HG03196 (cell line): ENCODE results near the gene USP25.

Experiments
- ATAC-seq: cut with Tn5 transposase; IDR thresholded peaks from one replicate; pipeline ENCODE4 v1.9.1; 2021; ENCODE audit not compliant: unreplicated experiment

USP25 gene

DNA sequence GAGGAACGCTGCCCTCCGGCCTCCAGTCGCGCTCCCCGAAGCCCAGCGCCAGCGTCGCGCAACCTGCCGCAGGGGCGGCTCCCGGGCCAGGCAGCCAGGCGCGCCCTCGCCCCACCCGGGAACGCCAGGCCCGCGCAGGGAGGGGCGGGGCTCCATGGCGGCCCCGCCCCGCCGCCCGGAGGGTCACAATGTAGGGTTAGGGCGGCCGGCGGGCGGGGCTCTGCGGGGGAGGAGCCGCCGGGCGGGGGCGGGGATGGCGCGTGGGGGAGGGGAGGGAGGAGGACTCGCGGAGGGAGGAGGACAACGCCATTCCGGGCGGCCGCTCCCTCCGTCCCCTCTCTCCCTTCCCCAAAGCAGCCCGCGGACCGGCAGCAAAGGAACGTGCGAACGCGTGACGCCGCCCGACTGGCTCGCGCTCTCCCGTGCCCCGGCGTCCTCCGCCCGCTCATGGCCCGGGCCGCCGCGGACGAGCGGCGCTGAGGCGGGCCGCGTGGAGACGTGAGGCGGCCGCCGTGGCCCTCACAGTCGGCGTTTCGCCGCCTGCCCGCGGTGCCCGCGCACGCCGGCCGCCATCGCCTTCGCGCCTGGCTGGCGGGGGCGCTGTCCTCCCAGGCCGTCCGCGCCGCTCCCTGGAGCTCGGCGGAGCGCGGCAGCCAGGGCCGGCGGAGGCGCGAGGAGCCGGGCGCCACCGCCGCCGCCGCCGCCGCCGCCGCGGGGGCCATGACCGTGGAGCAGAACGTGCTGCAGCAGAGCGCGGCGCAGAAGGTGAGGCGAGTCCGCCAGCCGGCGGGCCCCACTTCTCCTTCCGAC is at the start of gene USP25:
Gene USP25 (plus strand): TSS at position 309 of the 810 bp plus-strand sequence. CDS start 412 bp downstream, at position 721.
- peak; percentile 60 for ATAC-seq

DNA sequence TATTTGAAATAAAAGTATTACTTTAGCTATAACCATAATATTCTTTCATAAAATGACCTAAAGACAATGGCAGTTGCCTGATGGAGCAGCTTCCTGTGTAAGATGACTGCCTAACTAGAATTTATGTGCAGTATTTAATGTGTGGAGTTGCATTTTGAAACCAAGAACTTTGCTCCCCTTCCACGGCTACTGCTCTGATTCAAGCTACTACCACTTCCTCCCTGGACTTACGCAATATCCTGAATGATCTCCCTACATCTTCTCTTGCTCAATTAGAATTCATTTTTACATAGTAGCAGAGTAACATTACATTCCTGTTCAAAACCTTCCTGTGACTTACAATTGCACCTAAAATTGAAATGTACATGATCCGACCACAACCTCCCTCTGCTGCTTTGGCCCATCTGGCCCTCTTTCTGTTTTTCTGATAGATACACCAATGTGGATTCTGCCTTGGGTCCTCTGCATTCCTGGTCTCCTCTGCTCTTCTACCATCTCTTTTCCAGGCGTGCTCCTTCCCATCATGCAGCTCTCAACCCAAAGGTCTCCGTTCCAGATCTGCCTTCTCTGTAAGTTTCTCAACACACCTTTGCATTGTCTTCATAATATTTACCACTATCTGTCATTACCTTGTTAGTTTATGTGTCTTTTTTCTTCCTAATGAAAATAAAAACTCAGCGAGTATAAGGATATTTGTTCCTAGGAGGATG is 47.4 kb upstream of the USP25 start:
- no peak for ATAC-seq

DNA sequence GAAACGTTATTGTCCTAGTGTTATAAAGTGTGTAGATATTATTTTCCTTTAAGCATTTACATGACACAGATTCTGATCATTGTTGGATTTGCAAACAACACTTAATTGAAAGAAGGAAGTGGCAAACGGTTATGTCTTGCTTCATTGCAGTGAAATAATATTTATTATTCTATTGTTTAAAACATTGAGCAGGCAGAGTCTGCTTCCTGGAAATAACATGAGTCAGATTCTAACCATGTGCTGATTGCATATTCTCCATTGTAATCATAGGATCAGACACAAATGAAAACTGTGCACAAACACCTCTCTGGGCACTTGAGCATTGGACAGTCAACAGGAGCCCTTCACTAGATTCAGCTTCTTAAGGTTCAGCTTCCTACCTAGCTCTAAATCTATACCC is 46.8 kb upstream of the USP25 start:
- ATAC-seq: no peak

DNA sequence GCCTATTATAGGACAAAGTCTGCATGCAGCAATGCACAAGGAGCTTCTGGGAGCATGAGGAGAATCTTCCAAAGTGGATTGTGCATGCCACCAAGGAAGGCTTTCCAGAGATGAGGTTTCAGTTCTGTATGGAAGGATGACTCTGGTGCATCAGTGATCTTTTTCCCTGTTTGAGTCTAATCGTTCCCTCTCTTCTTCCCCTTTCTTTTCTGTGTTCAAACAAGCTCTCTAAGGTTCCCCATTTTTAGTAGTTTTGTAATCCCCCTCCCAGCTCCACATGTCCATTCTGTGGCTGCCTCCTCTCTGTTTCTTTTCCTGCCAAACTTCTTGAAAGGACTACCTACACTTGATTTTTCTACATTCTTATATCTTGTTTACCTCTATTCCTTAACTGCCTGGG is 43.3 kb upstream of the USP25 start:
- no peak for ATAC-seq

- no peak for ATAC-seq
Observed at GRCh38 chr21:15687208-15687607, 42.6 kb upstream of the USP25 start.

GRCh38 chr21:15688016-15688415 is 41.8 kb upstream of the USP25 start:
- ATAC-seq: no peak

DNA sequence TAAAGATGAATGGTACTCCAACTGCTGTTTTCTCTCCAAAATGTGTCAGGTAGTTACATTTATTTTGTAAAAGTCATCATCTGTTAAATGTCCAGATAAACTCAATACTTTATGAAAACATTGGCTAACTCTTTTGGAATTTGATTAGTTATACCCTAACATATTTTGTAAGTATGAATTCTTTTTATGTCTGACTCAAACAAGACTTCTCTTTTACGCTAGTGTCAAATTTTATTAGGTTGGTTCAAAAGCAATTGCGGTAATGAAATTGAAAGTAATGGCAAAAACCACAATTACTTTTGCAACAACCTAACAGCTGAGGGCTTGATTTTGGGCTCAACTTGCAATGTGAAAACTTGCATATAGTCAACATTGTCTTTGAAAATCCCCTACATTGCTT is 41.0 kb upstream of the USP25 start:
- no peak for ATAC-seq

GRCh38 chr21:15692711-15693110 is 37.1 kb upstream of the USP25 start:
- ATAC-seq: no peak

GRCh38 chr21:15695241-15695640 is 34.5 kb upstream of the USP25 start:
- ATAC-seq: no peak

- ATAC-seq: no peak
Observed at GRCh38 chr21:15701830-15702229, 28.0 kb upstream of the USP25 start.

- ATAC-seq: no peak
Observed at GRCh38 chr21:15703932-15704331, 25.9 kb upstream of the USP25 start.

GRCh38 chr21:15706696-15707095 is 23.1 kb upstream of the USP25 start:
- ATAC-seq: no peak

DNA sequence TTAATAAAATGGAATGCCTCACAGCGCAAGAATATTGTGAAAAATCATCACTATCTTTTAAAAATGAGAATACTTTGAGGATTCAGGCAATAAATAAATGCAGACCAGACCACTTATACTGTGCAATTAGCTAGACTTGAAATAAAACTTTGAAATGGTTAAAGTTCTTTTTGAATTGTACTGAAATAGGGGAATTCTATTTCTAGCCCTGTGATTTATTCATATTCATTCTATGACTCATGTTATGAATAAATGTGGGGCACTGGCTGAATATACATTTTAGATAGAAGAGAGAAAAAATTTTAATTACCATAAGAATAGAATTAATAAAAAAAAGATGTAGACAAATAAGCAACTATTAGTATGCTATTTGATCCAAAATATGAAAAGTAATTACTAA is 16.4 kb upstream of the USP25 start:
- no peak for ATAC-seq

DNA sequence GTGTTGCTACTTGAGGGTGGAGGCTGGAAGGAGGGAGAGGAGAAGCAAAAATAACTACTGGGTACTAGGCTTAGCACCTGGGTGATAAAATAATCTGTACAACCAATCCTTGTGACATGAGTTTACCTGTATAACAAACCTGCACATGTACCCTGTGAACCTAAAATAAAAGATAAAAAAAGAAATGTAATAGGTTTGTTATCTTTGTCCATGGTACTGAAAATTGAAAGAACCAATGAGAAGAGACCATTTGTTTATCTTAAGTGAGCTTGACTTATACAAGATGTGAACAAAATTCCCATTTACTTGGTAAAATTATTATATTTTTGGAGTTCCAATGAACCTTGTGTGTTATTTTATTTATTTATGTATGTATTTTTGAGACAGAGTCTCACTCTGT is 11.1 kb upstream of the USP25 start:
- ATAC-seq: no peak

GRCh38 chr21:15719976-15720375 is 9.8 kb upstream of the USP25 start:
- no peak for ATAC-seq

- ATAC-seq: no peak
Observed at GRCh38 chr21:15722591-15723324, 7.0 kb upstream of the USP25 start.

GRCh38 chr21:15725949-15726348 is 3.8 kb upstream of the USP25 start:
- ATAC-seq: no peak

DNA sequence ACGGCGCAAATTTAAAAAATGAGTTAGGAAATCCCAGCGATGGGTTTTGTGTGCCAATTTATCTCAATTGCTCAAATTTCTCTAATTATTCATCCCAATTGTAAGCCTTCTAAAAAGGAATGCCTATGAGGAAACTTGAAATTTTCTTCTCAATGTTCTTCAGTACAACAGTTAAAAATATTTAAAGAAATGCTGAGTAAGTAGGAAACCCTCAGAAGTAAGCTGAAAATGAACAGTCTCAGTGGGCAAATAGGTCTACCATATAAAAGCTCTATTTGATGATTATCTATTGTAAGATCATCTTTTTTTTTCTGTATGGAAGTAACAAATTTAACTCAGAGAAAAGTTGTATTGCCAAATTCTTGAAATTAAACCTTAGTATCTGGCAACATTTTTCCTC is 1.7 kb upstream of the USP25 start:
- no peak for ATAC-seq

- no peak for ATAC-seq
Observed at GRCh38 chr21:15729346-15729673, 472 bp upstream of the USP25 start.

DNA sequence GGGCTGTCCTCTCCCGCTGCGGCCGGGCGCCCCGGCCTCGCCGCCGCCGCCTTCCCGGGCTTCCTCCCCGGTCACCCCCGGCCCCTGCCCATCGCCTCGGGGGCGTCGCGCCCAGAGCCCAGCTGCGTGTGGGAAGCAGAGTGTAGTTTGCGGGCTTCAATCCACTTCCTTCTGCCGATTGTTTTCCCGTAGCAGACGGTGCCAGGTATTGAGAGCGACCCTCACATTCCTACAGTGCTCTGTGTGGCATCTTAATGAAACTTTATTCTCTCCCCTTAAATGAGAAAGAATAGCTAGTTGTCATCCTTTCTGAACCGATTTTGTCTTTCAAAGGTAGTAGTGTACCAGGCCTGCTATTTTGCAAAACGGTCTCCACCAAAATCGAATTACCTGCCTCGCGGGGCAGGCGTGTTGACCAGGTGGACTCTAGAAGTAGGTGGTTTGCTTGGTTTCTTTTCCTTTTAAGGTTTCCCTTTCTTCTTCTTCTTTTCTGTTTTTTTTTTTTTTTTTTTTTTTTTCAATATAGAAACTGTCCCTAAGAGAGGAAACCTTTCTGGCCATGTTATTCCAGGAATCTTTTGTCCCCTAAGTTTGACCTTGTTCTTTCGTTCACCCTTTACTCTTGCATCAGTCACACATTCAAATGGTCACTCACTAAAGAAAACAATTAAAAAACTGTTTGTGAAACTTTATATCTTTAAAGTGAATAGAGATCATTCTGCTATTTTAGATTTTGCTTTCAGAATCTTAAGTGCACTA is 881 bp downstream of the USP25 start:
- ATAC-seq: no peak

- ATAC-seq: no peak
Observed at GRCh38 chr21:15731243-15731613, 1.4 kb downstream of the USP25 start.
